HG03139 (cell line): ENCODE measurements around the gene TIMM44.
"Not testable (repeated sequence)": the region's sequence is repeated elsewhere in the genome, so short reads cannot be mapped to it uniquely, and the experiment has no call there.

Experiments
- ATAC-seq: cut with Tn5 transposase; IDR thresholded peaks from one replicate; pipeline ENCODE4 v1.9.1; 2021; ENCODE audit not compliant: unreplicated experiment

TIMM44 gene

GRCh38 chr19:7953060-7953459, 9.6 kb upstream of the TIMM44 start:
- ATAC-seq = no peak

DNA sequence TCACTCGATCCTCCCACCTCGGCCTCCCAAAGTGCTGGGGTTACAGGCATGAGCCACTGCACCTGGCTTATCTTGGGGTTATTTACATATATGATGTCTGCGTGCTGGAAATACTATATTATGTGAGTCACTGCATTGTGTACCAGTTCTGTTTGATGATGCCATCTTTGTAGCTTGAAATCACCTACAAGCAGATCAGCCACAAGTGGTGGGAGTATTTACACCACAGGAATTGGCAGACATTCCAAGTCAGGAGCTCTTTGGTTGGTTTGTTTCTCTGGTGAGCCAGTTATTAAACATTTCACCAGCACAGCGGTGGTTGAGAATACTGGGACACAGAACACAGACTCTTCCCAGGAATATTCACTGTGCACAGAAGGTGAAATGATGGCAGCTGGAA, 4.5 kb upstream of the TIMM44 start:
- ATAC-seq = no peak

DNA sequence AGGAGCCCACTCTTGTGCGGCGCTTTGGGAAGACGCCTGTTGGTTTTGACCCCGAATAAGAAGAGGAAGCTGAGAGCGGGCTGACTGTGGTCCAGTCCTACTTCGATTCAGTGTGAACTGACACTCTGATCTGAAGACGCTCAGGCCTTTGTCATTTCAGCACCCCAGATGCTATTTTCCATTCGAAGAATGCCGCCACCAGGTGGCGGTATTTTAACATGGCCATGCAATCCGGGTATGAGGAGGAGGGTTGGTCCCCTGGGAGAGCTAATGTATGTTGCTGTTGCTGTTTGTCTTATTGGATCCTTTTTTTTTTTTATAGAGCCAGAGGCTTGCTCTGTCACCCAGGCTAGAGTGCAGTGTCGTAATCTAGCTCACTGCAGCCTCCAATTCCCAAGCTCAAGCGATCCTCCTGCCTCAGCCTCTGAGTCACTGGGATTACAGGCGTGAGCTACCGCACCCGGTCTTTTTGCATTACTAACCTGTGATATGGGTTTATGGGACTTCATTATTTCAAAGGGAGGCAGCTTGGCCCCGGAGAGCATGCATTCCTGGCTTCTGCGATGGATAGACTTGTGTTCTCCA, 803 bp upstream of the TIMM44 start:
- peak; percentile 22 for ATAC-seq

- peak; percentile 5 for ATAC-seq
Observed at GRCh38 chr19:7942981-7943443, 454 bp downstream of the TIMM44 start.

DNA sequence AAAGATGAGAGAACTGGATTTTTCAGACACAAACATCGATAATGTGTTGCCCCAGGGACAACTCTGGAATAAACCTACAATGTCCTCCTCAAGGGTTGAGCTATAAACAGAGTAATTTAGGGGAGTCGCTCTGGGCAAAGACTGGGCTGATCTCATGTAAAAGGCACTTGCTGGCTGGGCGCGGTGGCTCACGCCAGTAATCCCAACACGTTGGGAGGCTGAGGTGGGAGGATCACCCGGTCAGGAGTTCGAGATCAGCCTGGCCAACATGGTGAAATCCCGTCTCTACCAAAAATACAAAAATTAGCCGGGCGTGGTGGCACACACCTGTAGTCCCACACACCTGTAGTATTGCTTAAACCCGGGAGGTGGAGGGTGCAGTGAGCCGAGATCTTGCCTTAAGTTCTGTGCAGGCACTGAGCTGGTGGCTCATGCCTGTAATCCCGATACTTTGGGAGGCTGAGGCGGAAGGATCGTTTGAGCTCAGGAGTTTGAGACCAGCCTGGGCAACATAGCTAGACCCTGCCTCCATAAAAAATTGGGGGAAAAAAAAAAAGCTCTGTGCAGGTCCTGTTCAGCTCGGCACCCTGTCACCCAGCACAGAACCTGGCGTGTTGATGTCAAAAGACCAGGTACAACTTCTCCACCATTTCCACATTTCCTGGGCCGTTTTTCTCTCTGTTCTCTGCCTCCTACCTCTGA, 1.4 kb downstream of the TIMM44 start:
- no peak for ATAC-seq

- no peak for ATAC-seq
Observed at GRCh38 chr19:7940841-7941240, 2.6 kb downstream of the TIMM44 start.

DNA sequence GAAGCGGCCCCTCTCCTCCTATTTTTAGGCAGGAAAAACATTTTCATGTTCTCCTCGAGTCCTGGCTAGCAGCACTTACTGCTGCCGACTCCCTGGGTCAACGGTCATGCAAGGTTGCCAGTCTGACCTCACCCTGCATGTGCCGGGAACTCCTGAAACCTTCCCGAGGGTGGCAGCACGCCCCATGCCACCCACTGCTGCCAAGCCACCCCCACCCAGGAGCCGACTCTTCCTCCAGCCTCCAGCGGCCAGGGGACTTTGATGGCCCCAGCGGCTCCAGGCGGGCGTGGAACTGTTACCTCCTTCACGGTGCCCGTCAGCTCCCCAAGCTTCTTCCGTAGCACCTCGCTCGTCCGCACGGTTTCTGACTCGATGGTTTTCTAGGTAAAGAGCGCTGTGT, 8.7 kb downstream of the TIMM44 start:
- no peak for ATAC-seq

DNA sequence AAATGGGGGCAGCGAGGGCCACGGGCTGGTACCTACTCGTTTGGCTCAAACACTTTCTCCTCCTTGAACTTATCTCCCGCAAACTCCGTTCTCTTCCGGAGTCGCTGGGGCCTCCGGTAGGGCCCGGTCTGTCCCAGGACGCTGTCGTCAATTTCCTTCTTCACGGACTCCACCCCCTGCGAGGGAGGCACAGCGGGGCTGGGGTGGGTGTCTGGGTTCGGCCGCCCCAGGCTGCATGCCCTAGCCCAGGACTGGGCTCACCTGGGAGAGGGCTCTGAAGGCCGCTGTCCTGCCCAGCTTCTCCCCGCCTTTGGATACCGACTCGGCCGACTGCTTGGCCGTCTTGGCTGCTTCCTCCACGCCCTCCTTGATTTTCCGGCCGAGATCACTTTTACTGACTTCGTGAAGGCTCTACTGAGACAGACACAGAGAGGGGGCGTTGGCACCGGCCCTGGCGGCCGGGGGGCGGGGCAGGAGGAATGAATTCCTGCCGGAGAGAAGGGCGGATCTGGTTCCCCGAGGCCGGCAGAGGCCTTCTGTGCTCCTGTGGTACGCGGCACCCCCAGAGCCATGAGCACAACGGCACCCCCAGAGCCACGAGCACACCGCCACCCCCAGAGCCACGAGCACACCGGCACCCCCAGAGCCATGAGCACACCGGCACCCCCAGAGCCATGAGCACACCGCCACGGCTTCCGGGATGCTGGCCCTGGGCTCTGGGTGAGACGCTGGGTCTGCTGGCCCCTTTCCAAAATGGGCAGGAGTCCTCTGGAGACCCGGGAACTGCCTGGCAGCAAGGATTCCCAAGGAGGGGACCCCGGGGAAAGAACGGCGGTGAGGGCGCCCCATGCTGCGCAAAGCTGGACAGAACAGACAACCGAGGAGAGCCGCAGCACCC, 9.4 kb downstream of the TIMM44 start:
- no peak for ATAC-seq

- ATAC-seq = no peak
Observed at GRCh38 chr19:7933411-7933810, 10.1 kb downstream of the TIMM44 start.

DNA sequence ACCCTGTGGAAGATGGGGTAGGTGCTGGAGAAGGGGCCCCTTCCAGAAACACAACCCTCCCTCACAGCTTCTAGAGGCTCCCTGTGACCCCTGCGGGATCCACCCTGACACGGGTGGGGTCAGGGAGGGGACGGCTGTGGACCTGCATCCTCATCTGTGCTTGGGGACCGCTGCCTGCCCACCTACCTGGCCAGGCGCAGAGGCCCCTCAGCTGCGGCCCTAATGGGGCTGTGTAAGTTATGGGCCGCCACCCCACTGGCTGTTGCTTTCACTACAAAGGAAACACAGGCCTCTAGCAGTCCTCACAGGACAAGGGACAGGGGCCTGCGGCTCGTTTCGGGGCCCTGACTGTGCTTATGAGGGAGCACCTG, 10.6 kb downstream of the TIMM44 start:
- ATAC-seq = no peak

- no peak for ATAC-seq
Observed at GRCh38 chr19:7932276-7932929, 11.1 kb downstream of the TIMM44 start.

GRCh38 chr19:7931221-7932061, 12.0 kb downstream of the TIMM44 start:
- ATAC-seq = no peak

- no peak for ATAC-seq
Observed at GRCh38 chr19:7930765-7931164, 12.7 kb downstream of the TIMM44 start.

DNA sequence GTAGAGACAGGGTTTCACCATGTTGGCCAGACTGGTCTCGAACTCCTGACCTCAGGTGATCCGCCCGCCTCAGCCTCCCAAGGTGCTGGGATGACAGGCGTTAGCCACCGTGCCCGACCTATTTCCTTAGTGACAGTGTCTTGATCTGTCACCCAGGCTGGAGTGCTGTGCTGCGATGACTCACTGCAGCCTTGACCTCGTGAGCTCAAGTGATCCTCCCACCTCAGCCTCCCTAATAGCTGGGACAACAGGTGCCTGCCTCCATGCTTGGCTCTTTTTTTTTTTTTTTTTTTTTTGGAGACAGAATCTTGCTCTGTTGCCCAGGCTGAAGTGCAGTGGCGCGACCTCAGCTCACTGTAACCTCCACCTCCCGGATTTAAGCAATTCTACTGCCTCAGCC, 13.4 kb downstream of the TIMM44 start:
- not testable (repeated sequence) for ATAC-seq

DNA sequence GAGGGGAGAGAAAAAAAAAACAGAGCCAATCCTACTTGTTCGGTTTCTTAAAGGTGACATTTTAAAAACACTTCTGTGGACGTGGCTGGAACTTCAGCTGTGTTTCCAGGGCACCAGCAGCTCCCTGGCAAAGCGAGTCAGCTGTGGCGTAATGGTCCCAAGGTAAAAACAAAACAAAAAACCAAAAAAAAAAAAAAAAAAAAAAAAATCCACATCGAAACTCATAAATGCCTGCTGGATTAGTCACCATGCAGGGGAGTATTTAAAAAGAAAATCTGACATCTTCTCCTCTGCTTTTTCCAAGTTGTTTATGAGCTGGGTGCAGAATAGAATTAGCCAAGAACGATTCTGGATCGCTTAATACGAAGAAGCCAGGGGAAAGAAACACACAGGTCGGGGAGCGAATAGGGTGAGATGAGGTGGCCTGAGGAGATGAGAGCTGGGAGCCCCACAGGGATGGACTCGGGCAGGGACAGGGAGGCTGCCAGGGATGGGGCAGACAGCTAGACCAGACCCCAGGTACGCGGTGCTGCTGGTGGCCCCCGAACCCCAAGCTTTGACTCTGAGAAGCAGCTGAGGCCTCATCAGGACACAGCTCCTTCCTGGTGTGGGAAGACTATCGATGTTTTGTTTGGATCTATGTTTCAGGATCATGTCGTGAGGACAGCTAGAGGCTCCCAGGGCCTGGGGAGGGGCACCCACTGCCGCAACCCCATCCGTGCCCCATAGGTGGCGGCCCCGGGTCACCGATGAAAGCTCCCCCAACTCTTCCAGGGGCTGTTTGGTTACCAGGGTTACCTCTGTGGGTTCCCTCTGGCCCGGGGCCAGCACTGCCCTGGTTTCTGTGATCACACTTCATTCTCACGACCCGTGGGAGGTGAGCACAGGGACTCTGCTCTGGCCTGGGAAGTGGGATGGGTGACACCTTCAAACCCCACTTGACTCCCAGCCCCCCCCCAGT, 14.4 kb downstream of the TIMM44 start:
- no peak for ATAC-seq

GRCh38 chr19:7928334-7928706, 15.1 kb downstream of the TIMM44 start:
- no peak for ATAC-seq

GRCh38 chr19:7927605-7928333, 15.7 kb downstream of the TIMM44 start:
- no peak for ATAC-seq

DNA sequence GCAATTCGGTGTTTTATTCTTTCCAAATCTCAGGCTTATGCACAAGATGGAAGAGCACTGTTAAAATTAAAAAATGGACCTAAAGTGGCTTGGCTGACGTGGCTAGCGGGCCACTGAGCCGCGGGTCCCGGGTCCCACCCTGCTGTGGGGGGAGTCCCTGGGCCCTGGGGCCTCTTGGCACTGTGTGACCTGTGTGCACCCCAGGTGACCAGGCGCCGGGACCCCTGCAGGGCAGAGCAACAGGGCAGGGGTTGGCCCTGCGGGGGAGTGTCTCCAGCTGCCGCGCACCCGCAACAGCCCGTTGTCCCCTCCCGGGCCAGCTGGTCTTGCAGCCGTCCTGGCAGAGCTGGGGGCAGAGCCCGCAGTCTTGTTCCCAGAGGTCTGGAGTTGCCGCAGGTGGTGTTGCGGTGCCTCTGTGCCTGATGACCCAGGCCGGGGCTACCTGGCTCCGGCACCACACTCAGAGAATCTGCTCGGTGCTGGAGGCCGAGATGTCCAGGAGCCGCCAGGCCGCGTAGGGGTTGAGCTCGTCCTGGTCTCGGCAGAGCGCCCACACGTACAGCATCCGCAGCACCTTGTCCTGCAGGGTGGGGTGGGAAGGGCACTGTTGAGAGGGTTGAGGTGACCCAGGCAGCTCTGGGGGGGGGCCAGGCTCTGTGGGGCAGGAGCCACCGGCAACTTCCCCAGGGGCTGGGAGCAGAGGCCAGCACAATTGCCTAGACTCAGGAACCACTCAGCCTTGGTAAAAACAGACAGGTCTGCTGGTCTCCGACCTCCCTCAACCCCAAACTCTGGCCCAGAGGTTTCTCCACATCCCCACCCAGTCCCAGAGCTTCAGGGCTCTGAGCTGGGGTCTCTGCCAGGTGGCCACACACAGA, 16.5 kb downstream of the TIMM44 start:
- no peak for ATAC-seq
